KBM-7 (cell line): ENCODE data around the gene CORO7.

ENCODE experiments used
- DNase-seq: peaks from one replicate; pipeline ENCODE4 v3.0.0-alpha.2; 2015
- in situ Hi-C: fragments of 300-500 bp; cut with MboI; formaldehyde crosslinking; loops from 2 replicates; pipeline ENCODE4 v1.14.3; 2020; ENCODE audit warnings: low sequenced_read_pairs, low pct_unique_long_range_greater_than_20kb, mixed read lengths

Gene CORO7

DNA sequence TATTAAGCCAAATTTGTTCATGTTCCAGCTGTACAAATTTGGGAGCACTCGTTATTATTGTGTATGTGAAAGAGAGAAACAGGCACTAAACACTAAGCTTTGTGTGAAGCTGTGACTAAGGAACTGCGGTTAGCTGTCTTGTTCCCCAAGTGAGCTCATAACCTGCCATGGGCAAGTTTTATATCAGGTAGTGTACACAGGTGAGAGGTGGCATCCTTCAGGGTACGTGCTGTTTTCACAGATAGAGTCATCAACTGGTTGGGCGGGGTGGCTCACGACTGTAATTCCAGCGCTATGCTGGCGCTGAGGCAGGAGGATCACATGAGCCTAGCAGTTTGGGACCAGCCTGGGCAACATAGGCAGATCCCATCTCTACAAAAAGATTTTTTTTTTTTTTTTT is 12.1 kb upstream of the CORO7 start:
- no peak for DNase-seq
- in situ Hi-C loops = no loop called here

DNA sequence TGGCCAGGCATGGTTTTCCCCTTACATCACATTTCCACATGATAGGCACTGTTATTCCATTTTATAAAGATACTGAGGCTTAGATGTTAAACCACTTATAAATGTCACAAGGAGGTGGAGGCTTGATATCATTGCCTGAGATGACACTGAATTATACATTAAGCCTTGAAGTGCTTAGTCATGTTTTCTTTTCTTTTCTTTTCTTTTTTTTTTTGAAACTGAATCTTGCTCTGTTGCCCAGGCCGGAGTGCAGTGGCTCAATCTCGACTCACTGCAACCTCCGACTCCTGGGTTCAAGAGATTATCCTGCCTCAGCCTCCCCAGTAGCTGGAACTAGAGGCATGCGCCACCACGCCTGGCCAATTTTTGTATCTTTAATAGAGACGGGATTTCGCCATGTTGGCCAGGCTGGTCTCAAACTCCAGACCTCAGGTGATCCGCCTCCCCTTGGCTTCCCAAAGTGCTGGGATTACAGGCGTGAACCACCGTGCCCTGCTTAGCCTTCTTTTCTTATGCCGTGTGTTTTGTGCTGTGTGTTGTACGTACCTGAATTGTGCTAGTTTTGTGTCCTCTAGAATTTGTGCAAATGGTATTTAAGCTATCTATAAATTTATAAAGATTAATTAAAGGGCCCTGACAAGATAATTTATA is 10.5 kb upstream of the CORO7 start:
- in situ Hi-C loops = no loop called here
- no peak for DNase-seq

DNA sequence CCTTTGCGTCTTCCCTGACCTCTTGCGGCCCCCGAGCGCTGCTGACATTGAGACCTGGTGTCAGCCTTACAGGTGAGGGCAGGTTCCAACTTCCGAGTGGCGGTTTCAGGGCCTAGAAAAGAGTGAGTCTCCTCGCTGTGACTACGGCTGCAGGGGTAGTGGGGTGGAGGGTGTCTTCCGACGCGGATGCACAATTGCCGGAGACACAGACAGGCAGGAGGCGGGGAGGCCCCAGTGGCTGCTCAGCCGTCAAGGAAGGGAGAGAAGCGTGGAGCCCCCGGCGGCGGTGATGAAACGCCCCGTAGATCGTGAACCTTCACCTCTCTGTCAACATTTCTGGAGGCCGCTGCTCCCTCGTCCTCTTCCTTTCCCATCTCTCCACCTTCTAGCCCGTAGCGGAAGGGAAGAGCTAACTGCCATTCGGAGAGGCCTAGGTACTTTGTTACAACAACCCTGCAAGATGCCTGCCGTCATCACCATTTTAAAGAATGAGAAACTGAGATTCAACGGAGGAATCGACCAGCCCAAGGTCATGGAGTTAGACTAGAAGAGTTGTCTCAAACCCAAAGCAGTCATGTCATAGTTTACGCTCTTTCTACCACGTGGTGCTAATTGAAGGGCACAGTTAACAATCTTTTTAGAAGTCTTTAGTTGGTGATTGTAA is 9.8 kb upstream of the CORO7 start:
- DNase-seq = no peak
- in situ Hi-C loops = no loop called here

DNA sequence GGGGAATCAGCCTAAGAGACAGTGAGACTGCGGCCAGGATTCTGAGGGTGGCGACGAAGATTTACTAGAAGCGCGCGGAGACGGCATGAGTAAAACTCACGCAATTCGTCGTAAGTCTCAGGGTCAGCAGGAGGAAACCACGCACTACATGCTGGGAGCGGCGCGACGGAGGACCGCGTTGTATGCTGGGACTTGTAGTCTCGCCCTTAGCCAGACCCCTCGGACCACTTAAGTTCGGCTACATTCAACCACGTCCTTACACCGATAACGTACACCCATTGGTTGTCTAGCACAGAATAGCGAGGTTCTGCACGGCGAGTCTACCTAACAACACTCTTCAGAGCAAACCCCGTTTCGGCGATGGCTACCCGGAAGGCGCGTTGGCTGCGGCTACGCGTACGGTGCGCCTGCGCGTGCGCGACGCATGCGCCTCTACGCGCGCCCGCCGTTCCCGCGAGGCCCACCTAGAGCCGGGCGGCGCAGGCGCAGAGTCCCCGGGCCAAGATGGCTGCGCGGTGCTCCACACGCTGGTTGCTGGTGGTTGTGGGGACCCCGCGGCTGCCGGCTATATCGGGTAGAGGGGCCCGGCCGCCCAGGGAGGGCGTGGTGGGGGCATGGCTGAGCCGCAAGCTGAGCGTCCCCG is 9.1 kb upstream of the CORO7 start, which contains the start of gene DNAJA3:
Gene DNAJA3, plus strand, starts transcription at position 491 of the 643 bp plus-strand sequence. Its CDS starts 14 bp downstream, at position 505.
- peak; percentile 95 for DNase-seq
- in situ Hi-C loops = no loop called here

DNA sequence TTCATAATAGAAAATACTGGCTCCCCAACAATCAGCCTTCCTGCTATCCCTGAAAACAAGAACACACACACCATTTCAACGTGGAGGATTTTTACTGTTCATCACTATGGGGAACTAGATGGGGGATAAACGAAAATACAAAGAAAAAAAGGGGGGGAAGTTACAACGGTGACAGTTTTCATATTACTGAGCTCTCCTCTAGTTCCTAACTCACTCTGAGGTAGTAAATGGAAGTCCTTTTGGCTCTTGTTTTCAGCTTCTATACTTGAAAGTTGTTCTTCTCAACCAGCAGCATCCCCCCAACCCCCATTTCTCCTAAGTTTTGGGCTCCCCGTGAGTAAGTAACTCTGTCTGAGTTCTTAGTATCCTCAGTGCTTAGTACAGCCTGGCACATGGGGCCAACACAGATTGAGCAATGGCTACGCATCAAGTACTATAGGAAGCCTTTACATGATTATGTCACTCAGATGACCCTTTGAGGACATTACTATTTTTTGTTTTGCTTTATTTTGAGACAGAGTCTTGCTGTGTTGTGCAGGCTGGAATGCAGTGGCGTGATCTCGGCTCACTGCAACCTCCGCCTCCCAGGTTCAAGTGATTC is 4.2 kb upstream of the CORO7 start:
- peak; percentile 20 for DNase-seq
- in situ Hi-C loops = no loop called here

DNA sequence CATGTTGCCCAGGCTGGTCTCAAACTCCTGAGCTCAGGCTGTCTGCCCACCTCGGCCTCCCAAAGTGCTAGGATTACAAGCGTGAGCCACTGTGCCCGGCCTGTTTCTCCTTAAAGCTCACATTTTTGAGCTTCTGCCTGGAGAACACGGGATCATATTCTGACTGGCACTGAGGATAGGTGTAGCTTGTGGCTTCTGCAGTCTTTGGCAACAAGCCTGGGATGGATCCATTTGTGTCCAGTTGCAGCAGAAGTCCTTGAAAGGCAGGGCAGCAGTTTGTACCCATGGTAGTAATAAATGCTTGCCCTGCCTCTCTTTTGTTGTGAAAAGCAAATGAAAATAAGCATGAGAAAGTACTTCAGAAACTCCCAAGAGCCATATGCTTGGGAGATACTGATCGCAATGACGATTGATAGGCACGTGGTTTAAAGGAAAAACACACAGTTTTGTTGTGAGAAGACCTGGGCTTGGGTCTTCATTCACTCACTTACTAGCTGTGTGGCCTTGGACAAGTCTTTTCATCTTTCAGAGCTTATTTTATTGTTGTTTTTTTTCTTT is 3.1 kb upstream of the CORO7 start:
- in situ Hi-C loops = no loop called here
- DNase-seq = no peak

DNA sequence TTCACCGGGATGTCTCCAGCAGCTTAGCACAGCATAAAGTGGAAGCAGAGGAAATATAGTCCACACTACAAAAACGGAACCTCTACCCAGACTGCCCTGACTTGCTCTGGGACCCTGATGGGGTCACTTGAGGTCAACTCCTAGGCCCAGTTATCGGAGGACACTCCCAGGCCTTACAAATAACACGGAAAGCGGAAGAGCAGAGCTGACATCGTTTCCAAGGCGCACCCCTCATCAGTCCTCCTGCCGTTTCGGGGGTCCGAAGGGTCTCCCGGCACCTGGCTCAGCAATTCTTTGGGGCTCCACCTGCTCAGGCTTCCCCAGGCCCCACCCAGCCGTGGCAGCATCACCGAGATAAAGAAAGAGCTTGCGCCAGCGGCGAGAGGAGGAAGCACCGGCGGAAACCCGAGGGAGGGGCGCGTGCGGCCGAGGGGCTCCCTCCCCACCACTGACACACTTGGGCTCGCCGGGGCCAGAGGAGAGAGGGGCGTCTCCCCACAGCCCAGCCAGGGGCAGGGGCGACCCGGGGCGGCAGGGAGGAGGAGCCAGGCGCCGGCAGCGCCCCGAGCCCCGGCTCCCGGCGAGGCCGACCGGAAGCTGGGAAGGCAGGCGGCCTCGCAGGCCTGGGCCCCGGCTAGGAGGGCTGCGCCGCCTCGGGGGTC is 727 bp downstream of the CORO7 start:
- in situ Hi-C loops = no loop called here
- peak; percentile 89 for DNase-seq

DNA sequence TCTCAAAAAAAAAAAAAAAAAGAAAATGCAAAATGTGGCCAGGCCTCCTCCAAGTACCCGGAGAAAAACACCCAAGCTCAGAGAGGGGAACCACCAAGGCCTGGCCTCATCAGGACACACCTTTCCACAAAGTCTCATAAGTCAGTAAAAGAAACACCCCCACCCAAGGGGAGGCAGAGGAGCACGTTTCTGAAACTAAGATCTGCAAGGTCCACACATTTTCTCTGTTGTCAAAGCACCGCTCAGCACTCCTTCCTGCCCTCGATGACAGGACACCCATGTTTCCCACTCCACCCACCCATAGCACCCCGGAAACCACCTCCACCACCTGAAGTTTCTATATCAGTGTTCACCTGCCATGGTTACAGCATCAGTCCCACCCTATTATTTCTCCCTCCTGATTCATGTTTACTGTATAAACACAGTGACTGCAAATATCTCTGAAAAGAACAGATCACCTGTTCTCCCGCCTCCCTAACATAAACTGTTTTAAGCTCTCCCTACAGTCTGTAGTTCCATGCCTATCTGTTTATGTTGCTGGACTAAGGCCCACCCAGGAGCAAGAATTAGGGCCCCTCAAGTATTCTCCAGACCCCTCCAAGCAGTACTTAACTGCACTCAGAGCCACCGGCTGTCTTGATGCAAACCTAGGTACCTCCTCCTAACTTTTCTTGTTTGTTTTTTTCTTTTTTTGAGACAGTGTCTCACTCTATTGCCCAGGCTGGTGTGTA is 2.0 kb downstream of the CORO7 start:
- in situ Hi-C loops = no loop called here
- DNase-seq = no peak

DNA sequence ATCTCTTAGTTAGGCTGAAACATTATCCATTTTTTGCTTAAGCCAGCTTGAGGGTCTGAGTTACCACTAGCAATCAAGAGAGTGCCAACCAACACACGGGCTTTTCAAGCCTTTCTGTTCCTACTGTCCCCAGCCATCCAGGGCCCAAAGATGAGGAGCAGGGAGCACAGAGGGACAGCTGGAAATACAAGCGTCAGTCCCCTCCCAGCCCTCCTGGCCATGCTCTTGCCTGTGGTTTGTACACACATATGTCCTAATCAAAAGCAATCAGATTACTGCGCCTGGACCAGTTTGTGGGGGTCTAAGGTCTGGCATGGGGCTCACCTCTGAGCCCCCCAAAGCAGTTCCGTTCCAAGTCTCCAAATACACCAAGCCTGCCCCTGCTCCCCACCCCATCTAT is 3.5 kb downstream of the CORO7 start:
- in situ Hi-C loops = no loop called here
- DNase-seq = no peak

DNA sequence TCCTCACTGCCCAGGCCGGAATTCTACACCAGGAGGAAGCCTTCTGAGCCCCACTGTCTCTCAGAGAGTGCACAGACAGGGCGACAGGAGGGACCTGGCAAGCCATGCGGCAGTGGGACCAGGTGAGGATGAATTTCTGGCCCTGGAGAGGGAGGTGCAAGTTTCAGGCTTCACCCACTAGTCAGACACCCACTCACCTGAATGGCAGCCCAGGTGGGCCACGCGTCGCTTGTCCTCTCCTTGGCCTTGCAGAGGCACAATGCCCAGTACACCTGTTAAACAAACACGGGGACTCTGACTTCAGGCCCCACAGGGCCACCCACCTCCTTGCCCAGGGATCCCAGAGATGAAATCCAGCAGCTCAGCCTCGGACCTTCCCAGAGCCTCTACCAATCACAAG is 4.2 kb downstream of the CORO7 start:
- in situ Hi-C loops = no loop called here
- no peak for DNase-seq

DNA sequence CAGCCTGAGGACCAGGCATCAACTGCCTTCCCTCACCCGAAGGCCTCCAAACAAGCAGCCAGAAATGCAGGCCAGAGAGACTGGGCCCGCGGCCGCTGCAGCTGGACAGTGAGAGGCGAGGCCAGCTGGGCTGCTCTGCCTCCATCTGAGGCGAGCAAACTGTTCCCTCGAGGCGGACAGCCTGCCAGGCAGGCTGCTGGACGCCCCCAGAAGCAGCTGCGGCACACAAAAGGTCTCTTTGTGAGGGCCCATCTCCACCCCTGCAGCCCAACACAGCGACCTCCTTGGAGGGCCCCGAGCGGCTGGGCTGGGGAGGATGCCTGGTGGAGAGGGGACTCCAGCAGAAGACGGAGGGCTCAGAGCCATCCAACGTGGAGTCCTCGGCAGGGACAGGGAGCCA is 4.7 kb downstream of the CORO7 start:
- in situ Hi-C loops = no loop called here

DNA sequence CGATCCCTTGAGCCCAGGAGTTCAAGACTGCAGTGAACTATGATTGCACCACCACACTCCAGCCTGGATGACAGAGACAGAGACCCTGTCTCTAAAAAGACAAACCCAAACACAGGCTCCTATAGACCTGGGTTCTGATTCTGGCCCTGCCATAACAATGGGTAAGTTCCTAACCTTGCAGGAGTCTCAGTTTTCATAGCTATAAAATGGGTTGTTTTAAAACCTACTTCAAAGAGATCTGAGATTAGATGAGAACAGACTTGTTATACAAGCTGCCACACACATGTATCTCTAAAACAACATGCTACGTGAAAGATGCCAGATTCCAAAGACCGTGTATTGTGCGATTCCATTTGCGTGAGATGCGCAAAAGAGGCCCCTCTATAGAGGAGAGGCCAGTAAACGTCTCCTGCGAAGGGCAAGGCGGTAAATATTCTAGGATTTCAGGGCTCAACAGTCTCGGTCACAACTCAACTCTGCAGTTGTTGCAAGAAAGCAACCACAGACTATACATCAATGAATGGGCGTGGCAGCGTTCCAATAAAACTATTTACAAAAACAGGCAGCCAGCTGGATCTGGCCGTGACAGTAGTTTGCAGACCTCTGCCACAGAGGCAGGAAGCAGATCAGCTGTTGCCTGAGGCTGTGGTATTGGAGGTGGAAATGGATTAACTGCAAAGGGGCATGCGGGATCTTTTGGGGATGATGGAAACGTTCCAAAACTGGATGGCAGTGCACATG is 5.9 kb downstream of the CORO7 start:
- DNase-seq = no peak

More for the DNA sequence above, 4.7 kb downstream of the CORO7 start:
- DNase-seq = no peak

DNA sequence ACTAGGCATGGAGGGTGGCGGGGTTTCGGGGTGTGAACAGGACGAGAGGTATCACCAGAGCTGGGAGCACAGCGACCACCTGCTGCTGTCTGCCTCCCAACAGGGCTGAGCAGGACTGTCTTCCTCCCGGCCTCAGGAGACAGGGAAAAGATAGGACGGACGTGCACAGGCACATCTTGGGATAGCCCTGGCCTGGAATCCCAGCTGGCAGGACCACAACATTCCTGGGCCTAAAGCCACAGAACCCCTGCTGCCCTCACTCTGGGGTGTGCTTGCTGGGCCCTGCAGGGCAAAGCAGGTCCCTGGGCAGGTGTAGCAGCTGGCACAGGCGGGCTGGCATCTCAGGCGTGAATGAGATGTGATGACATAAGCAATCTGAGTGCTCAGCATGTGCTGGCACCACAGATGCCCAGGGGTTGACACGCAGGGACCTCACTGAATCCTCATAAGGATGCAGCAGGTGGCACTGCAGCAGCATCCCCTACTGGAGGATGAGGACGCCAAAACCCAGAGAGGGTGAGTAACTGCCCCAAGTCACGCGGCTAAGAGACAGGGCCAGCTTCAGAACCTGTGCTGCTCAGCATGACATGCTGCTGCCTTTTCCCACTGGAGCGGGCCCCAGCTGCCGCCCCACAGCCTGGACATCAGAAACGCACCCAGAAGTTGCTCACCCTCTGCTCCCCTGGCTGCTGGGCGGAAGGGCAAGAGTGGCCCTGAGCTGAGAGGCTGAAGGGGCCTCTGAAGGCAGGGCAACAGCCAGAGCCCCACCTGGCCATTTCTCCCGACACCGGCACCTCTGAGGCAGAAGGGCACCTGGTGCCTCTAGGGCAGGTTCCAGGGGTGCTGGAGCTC is 7.1 kb downstream of the CORO7 start:
- no peak for DNase-seq
- in situ Hi-C loops = no loop called here

More for the DNA sequence above, 5.9 kb downstream of the CORO7 start:
- in situ Hi-C loops = no loop called here

DNA sequence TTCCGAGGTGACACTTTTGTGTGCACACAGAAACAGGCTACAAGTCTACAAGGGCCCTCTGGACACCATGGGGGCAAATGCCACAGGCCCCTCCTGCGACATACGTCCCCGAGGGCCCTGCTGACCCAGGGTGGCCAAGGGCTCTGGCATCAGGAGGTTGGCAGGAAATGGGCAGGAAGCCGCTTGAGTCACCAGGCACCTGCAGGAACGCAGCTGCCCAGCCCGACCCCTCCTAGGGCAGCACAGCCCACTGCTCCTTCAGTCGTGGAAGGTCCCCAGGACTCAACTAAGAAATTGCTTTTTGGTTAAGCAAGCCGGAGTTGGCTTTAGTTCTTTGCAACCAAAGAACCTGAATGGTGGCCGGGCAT is 8.1 kb downstream of the CORO7 start:
- DNase-seq = no peak
- in situ Hi-C loops = no loop called here

DNA sequence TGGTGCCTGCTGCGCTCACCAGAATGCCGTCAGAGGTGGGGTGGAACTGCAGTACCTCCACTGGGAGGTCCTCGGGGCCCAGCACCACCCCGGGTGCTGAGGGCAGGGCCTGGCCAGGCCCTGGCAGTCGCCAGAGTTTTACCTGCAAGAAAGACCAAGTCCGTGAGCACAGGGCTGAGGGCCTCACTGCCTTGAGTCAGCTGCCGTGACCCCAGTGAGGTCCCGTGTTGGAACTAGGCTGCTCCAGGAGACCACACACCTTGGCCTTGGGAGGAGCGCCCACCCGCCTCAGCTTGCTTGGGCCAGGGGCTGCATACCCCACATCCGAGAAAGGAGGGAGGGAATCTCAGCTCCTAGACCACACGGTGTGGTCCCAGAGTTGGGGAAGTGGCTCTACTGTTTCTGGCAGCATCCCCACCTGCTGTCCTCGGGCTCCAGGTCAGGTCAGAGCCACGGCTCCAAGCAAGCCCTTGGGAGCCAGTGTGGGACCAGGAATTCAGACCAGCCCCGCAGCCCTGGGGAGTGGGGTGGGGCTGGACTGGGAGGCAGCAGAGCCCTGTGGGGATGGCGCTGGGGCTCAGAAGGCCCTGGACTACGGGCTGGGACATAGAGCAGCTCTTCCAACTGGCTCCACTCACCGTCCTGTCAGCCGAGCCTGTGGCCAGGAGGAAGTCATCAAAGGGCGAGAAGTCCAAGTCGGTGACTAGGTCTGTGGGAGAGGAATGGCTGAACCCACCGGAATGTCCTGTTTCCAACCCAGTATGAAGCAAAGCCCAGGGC is 8.7 kb downstream of the CORO7 start:
- in situ Hi-C loops = no loop called here
- no peak for DNase-seq

DNA sequence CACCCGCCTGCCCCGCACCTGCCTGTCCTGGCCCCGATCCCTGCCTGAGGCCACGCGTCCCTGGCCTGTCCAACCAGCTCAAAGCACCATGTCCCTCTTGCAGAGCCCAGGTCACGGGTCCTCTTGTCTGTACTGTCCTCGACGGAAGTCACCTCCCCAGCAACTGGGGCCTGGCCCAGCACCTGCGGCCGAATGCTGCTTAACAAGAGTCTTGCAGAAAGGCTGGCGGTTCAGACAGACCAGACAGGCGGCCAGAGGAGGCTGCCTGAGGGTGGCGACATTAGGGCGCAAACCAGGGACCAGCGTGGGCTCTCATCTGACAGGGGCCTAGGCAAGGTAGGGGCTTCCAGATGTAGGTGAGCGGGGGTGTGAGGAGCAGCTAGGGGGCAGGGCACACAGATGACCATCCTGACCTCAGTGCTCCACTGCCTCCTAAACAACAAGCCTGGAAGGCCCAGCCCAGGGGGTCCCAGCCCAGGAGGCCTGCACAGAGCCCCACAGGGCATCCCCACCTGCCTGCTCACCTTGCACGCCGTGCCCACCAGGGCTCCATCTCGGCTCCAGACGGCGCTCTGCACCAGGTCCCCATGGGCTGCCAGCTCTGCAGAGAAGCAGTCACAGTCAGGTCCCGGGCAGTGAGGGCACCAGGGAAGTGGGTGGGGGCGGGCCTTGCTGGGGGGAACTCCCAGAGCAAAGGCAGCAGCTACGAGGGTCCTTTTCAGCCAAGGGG is 11.3 kb downstream of the CORO7 start:
- in situ Hi-C loops = no loop called here
- no peak for DNase-seq
